A549 (cell line): Measurements from ENCODE around the gene ATOSB.

Experiments
- BHLHE40 ChIP-seq: IDR thresholded peaks from 2 replicates; pipeline ENCODE4 v1.6.1; 2012; ENCODE audit warnings: low read depth, low read length, inconsistent platforms
- CBX2 ChIP-seq: fragments of 200-600 bp; sonication (generic); IDR thresholded peaks from 2 replicates; pipeline ENCODE4 v1.6.1; 2016; ENCODE audit warnings: low read depth, mild to moderate bottlenecking, borderline replicate concordance
- CEBPB ChIP-seq, 2 experiments: fragments of >200 bp in 1 of 2; sonication (Bioruptor Twin) in 1 of 2; formaldehyde crosslinking in 1 of 2; IDR thresholded peaks; 2 replicates each; pipeline ENCODE4 v1.6.1; 2012 to 2016
- CTCF ChIP-seq: fragments of >200 bp; sonication (Bioruptor Twin); formaldehyde crosslinking; IDR thresholded peaks from 3 replicates; pipeline ENCODE4 v1.5.1; 2016
- EP300 ChIP-seq, 2 experiments: fragments of >200 bp; sonication (Bioruptor Twin); formaldehyde crosslinking; IDR thresholded peaks; 2 replicates in 1 of 2; 3 replicates in 1 of 2; pipeline ENCODE4 v1.6.1; 2016 to 2017
- MAFK ChIP-seq: fragments of 450-650 bp; IDR thresholded peaks from 2 replicates; pipeline ENCODE4 v1.6.1; 2014; ENCODE audit not compliant: partially characterized antibody
- POLR2A ChIP-seq: IDR thresholded peaks from 2 replicates; pipeline ENCODE4 v1.6.1; 2012; ENCODE audit warnings: mild to moderate bottlenecking, low read length
- RCOR1 ChIP-seq: fragments of 150-350 bp; IDR thresholded peaks from 2 replicates; pipeline ENCODE4 v1.6.1; 2014; ENCODE audit warnings: antibody characterized with exemption, low read length, low read depth
- REST ChIP-seq: fragments of 200-600 bp; sonication (generic); IDR thresholded peaks from 2 replicates; pipeline ENCODE4 v1.6.1; 2016; ENCODE audit warnings: antibody characterized with exemption, mild to moderate bottlenecking, moderate library complexity
- SMC3 ChIP-seq: fragments of >200 bp; sonication (Bioruptor Twin); formaldehyde crosslinking; IDR thresholded peaks from 3 replicates; pipeline ENCODE4 v1.6.1; 2018; ENCODE audit warnings: inconsistent platforms
- ZNF302 ChIP-seq: fragments of 250-450 bp; sonication (Bioruptor Pico); IDR thresholded peaks from 2 replicates; pipeline ENCODE4 v1.9.0; 2021; ENCODE audit warnings: inconsistent platforms, mild to moderate bottlenecking, moderate library complexity

GRCh38 chr9:35110327-35110761 lies 5.3 kb downstream of the ATOSB start:
- TF ChIP-seq BHLHE40 (no peak), CTCF (no peak), EP300 (IDR thresholded peaks at IDR 0.05) (no peak), REST (no peak), POLR2A (no peak), CEBPB (IDR thresholded peaks at IDR 0.05) (no peak), SMC3 (no peak), MAFK (no peak), CBX2 (no peak), RCOR1 (no peak), ZNF302 (no peak)
